Ishikawa (cell line): ENCODE data around the gene RALGPS1.

ENCODE experiments used
- CEBPB ChIP-seq: IDR thresholded peaks from 2 replicates; pipeline ENCODE4 v1.6.1; 2012
- CREB1 ChIP-seq: IDR thresholded peaks from 2 replicates; pipeline ENCODE4 v1.6.1; 2012; ENCODE audit warnings: low read depth
- EGR1 ChIP-seq: IDR thresholded peaks from 2 replicates; pipeline ENCODE4 v1.6.1; 2012
- EP300 ChIP-seq: IDR thresholded peaks from 2 replicates; pipeline ENCODE4 v1.6.1; 2012; ENCODE audit warnings: borderline replicate concordance
- FOXM1 ChIP-seq: IDR thresholded peaks from 2 replicates; pipeline ENCODE4 v1.6.1; 2012; ENCODE audit warnings: low read depth, borderline replicate concordance
- MAX ChIP-seq: IDR thresholded peaks from 2 replicates; pipeline ENCODE4 v1.6.1; 2012
- NFIC ChIP-seq: IDR thresholded peaks from 2 replicates; pipeline ENCODE4 v1.6.1; 2012
- RAD21 ChIP-seq: IDR thresholded peaks from 2 replicates; pipeline ENCODE4 v1.6.1; 2012; ENCODE audit warnings: low read depth
- TAF1 ChIP-seq: IDR thresholded peaks from 2 replicates; pipeline ENCODE4 v1.6.1; 2012; ENCODE audit warnings: low read depth, mild to moderate bottlenecking
- TCF12 ChIP-seq: IDR thresholded peaks from 2 replicates; pipeline ENCODE4 v1.6.1; 2012; ENCODE audit warnings: low read depth
- TEAD4 ChIP-seq: IDR thresholded peaks from 2 replicates; pipeline ENCODE4 v1.6.1; 2012
- YY1 ChIP-seq: IDR thresholded peaks from 2 replicates; pipeline ENCODE4 v1.6.1; 2012; ENCODE audit warnings: low read depth
- ZBTB7A ChIP-seq: IDR thresholded peaks from 2 replicates; pipeline ENCODE4 v1.6.1; 2012; ENCODE audit warnings: low read depth
- TF ChIP-seq, protein P1 (sequence below): IDR thresholded peaks from 2 replicates; pipeline ENCODE4 v1.6.1; 2012
- TF ChIP-seq, protein P2 (sequence below): IDR thresholded peaks from 2 replicates; pipeline ENCODE4 v1.6.1; 2012; ENCODE audit warnings: low read depth, mild to moderate bottlenecking

Gene RALGPS1

GRCh38 chr9:127084076-127085039 is 169.8 kb downstream of the RALGPS1 start:
- no peak for TF ChIP-seq TEAD4
- TF ChIP-seq MAX, result no peak
- no peak for TF ChIP-seq TAF1
- no peak for TF ChIP-seq YY1
- TF ChIP-seq, protein P1, sequence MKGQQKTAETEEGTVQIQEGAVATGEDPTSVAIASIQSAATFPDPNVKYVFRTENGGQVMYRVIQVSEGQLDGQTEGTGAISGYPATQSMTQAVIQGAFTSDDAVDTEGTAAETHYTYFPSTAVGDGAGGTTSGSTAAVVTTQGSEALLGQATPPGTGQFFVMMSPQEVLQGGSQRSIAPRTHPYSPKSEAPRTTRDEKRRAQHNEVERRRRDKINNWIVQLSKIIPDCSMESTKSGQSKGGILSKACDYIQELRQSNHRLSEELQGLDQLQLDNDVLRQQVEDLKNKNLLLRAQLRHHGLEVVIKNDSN, result no peak
- TF ChIP-seq NFIC, result no peak
- TF ChIP-seq ZBTB7A, result no peak
- no peak for TF ChIP-seq RAD21
- TF ChIP-seq EP300, result no peak
- no peak for TF ChIP-seq CREB1
- no peak for TF ChIP-seq FOXM1

GRCh38 chr9:127085186-127085585 is 170.6 kb downstream of the RALGPS1 start:
- TF ChIP-seq, protein P1, result no peak
- TF ChIP-seq TCF12 (no peak), EP300 (no peak), CEBPB (no peak), RAD21 (no peak), NFIC (no peak), CREB1 (no peak), TEAD4 (no peak), YY1 (no peak)

DNA sequence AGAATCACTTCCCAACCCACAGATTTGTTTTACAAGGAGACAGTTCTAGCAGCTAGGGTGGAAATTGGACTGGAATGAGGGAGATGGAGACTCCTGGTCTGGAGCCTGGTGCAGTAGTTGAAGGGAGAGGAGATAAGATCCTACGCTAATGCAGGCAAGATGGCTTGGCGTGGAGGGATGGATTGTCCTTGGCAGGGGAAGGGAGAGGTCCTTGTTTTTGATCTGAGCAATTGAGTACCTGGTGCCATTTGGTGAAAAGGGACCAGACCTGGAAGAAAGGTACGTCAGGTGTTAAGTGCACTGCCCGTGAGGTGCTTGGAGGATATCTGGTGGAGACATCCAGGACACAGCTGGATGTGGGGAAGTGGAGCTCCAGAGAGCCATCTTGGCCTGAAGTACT is 172.2 kb downstream of the RALGPS1 start:
- TF ChIP-seq TEAD4 (no peak), MAX (no peak), TAF1 (no peak), RAD21 (no peak), ZBTB7A (no peak), FOXM1 (no peak), CEBPB (no peak), TCF12 (no peak)
- TF ChIP-seq, protein P2, sequence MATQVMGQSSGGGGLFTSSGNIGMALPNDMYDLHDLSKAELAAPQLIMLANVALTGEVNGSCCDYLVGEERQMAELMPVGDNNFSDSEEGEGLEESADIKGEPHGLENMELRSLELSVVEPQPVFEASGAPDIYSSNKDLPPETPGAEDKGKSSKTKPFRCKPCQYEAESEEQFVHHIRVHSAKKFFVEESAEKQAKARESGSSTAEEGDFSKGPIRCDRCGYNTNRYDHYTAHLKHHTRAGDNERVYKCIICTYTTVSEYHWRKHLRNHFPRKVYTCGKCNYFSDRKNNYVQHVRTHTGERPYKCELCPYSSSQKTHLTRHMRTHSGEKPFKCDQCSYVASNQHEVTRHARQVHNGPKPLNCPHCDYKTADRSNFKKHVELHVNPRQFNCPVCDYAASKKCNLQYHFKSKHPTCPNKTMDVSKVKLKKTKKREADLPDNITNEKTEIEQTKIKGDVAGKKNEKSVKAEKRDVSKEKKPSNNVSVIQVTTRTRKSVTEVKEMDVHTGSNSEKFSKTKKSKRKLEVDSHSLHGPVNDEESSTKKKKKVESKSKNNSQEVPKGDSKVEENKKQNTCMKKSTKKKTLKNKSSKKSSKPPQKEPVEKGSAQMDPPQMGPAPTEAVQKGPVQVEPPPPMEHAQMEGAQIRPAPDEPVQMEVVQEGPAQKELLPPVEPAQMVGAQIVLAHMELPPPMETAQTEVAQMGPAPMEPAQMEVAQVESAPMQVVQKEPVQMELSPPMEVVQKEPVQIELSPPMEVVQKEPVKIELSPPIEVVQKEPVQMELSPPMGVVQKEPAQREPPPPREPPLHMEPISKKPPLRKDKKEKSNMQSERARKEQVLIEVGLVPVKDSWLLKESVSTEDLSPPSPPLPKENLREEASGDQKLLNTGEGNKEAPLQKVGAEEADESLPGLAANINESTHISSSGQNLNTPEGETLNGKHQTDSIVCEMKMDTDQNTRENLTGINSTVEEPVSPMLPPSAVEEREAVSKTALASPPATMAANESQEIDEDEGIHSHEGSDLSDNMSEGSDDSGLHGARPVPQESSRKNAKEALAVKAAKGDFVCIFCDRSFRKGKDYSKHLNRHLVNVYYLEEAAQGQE, result no peak

GRCh38 chr9:127087411-127087810 is 172.8 kb downstream of the RALGPS1 start:
- TF ChIP-seq CREB1 (no peak), CEBPB (no peak), NFIC (no peak), ZBTB7A (no peak), EP300 (no peak), TEAD4 (no peak), FOXM1 (no peak), RAD21 (no peak), TAF1 (no peak), YY1 (no peak), TCF12 (no peak), EGR1 (no peak), MAX (no peak)
- TF ChIP-seq, protein P1, result no peak
- TF ChIP-seq, protein P2, result no peak

DNA sequence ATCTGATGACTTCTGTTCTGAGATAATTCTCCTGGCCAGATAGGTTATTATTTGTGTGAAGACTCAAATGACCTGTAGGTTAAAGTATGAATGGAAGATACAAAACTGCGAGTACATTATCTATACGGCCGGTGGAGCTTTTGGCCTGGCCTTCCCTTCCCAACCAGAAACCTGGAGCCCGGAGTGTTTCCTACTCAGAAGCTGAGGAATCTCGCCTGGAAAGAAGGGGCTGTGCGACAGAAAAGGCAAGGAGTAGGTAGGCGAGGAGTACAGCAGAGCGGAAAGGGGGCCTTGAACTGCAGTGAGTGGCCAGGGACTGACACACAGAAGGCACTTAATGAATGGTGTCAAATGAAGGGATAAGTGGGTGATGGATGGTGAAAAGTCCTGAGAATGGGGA is 173.3 kb downstream of the RALGPS1 start:
- TF ChIP-seq NFIC (no peak), TEAD4 (no peak), ZBTB7A (no peak), CEBPB (no peak), FOXM1 (no peak), YY1 (no peak), TCF12 (no peak), TAF1 (no peak), MAX (no peak), EP300 (no peak), EGR1 (no peak), CREB1 (no peak)
- TF ChIP-seq, protein P2, result no peak
- TF ChIP-seq, protein P1, result no peak
